Measurements from ENCODE around the gene PRPH. TPM values are rescaled to one million over a fixed set of nuclear protein-coding genes. Genes with fewer than 3 reads are reported as not detected.

The PRPH gene
- total and polyA plus RNA-seq, 2 of the 8 experiments (the other 6 are each of a cell fraction or from before 2014, with no cell fraction given) = 0.79 to 1.4 TPM

DNA sequence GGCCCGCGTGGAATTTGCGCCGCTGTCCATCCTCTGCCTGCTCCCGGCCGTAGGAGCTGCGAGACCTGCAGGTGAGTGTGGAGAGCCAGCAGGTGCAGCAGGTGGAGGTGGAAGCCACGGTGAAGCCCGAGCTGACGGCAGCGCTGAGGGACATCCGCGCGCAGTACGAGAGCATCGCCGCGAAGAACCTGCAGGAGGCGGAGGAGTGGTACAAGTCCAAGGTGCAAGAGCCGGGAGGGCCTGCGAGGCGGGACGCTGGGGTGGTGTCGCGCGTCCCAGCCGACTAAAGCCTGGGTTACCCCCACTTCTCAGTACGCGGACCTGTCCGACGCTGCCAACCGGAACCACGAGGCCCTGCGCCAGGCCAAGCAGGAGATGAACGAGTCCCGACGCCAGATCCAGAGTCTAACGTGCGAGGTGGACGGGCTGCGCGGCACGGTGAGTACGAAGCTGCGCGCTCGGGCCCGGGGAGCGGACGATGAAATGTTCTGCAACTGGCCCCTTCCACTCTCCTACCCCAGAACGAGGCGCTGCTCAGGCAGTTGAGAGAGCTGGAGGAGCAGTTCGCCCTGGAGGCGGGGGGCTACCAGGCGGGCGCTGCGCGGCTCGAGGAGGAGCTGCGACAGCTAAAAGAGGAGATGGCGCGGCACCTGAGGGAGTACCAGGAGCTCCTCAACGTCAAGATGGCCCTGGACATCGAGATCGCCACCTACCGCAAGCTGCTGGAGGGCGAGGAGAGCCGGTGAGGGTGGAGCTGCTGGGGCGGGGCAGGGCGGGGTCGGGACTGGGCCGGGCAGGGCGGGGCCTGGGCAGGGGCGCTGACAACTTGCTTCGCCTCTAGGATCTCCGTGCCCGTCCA is 2.1 kb downstream of the PRPH start (continued):
- TF ChIP-seq ATF3 (IDR thresholded peaks at IDR 0.05; ENCODE audit: insufficient read depth, low read depth, low read length) (no peak), JUN (IDR thresholded peaks at IDR 0.05; ENCODE audit: low read depth, low read length) (no peak), YY1 (IDR thresholded peaks at IDR 0.05; ENCODE audit: low read depth, low read length) (peak; percentile 61; the same call in 1 of the 2 replicates), MAX (IDR thresholded peaks at IDR 0.05) (no peak), TAF7 (optimal IDR thresholded peaks at IDR 0.05; ENCODE audit: borderline replicate concordance, low read depth, low read length) (no peak), RFX5 (IDR thresholded peaks at IDR 0.05; ENCODE audit: borderline replicate concordance, low read depth, low read length) (no peak), GABPA (IDR thresholded peaks at IDR 0.05; ENCODE audit: borderline replicate concordance, insufficient read depth, low read length) (no peak), SRF (IDR thresholded peaks at IDR 0.05; ENCODE audit: low read depth, low read length) (no peak), EZH2 (IDR thresholded peaks at IDR 0.05; ENCODE audit: low read depth, low read length, severe bottlenecking) (peak; percentile 78), KDM4A (IDR thresholded peaks at IDR 0.05; ENCODE audit: low read depth, low read length, severe bottlenecking) (peak; percentile 96), RBBP5 (IDR thresholded peaks at IDR 0.05; ENCODE audit: borderline replicate concordance, low read depth, low read length) (no peak), SUZ12 (IDR thresholded peaks at IDR 0.05; ENCODE audit: low read length) (peak; percentile 86), KDM5A (IDR thresholded peaks at IDR 0.05; ENCODE audit: low read length) (no peak), SIX5 (IDR thresholded peaks at IDR 0.05; ENCODE audit: low read depth, low read length) (no peak), CBX8 (IDR thresholded peaks at IDR 0.05; ENCODE audit: borderline replicate concordance, low read depth, low read length) (no peak), E2F6 (IDR thresholded peaks at IDR 0.05) (peak; percentile 6), HDAC2 (IDR thresholded peaks at IDR 0.05; ENCODE audit: borderline replicate concordance in 1 of 2, low read depth in 2 of 2, low read length in 2 of 2) (0 out of 4 replicates have a peak, but pooled peaks of 1 of the 2 experiments have one; percentile 19), HDAC6 (IDR thresholded peaks at IDR 0.05; ENCODE audit: low read depth, low read length) (no peak), ZNF274 (IDR thresholded peaks at IDR 0.05; ENCODE audit: borderline replicate concordance, extremely low read depth, low read length) (no peak)
- TF ChIP-seq, protein P1, sequence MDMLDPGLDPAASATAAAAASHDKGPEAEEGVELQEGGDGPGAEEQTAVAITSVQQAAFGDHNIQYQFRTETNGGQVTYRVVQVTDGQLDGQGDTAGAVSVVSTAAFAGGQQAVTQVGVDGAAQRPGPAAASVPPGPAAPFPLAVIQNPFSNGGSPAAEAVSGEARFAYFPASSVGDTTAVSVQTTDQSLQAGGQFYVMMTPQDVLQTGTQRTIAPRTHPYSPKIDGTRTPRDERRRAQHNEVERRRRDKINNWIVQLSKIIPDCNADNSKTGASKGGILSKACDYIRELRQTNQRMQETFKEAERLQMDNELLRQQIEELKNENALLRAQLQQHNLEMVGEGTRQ (IDR thresholded peaks at IDR 0.05; ENCODE audit: low read length) = no peak

Data from H1 (cell line).